ENCODE data around the gene NANP.

GRCh38 chr20:25580711-25581110, 43.1 kb downstream of the NANP start:
- TF ChIP-seq CTCF (IDR thresholded peaks at IDR 0.05) (no peak), POLR2A (IDR thresholded peaks at IDR 0.05) (no peak), EP300 (IDR thresholded peaks at IDR 0.05) (no peak)

Measured in gastroesophageal sphincter (tissue), 3 donors.